Midbrain (tissue), 1 donor: ENCODE data around the gene RPAIN.
"Not testable (repeated sequence)": the region's sequence is repeated elsewhere in the genome, so short reads cannot be mapped to it uniquely, and the experiment has no call there.

Source experiments
- DNase-seq: peaks from one replicate; lab custom pipeline; 2025; lab: John Stamatoyannopoulos, UW

The RPAIN gene

DNA sequence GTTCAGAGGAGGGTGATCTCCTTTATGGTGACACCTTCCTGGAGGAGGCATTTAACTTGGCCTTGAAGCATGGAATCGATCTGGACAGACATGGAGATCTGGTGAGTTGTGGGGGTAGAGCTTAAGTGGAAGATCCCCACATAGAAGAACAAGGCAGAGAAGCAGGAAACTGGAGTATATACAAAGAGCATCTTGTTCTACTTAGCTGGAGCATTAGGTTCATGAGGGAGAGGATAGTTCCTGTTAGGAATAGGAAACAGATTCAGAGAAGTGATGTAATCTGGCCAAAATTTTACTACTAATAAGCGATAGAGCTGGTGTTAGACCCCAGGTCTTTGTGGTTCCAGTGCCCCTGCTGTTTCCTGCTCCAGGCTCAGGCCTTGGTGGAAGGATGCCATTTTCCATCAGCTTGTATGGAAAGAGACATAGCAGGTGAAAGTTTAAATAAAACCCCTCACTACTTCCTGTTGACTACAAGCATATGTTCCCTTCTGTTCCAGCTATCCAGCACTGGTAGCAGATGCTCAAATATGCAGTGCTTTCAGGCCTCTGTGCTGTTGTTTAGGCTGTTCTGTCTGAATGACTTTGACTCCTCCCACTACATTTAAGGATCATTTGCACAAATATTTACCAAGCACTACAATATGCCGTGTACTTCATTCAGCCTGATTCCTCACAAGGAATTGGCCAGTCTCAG, 9.4 kb downstream of the RPAIN start:
- no peak for DNase-seq

DNA sequence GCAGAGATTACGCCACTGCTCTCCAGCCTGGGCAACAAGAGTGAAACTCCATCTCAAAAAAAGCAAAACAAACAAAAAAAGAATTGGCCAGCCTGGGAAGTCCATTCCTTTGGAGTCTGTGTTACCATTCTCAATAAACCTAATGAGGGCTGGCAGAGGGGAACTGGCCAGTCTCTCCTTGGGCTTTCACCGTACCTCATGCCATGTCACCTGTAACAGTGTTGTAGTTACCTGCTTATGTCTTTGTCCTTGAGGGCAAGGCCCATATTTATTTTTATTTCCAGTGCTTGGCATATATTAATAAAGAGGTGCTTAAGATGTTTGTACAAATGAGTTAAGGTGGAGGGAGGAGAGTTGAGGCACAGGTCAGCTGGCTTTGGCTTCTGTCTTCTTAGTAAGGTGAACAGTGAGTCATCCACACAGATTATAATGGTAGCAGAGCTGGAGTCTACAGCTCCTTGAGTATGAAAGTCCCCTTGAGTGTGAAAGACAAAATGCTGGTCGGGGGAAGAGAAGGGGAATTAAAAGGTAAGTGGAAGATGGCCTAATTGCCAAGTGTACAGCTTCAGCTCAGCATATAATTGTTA, 10.5 kb downstream of the RPAIN start:
- DNase-seq: no peak

DNA sequence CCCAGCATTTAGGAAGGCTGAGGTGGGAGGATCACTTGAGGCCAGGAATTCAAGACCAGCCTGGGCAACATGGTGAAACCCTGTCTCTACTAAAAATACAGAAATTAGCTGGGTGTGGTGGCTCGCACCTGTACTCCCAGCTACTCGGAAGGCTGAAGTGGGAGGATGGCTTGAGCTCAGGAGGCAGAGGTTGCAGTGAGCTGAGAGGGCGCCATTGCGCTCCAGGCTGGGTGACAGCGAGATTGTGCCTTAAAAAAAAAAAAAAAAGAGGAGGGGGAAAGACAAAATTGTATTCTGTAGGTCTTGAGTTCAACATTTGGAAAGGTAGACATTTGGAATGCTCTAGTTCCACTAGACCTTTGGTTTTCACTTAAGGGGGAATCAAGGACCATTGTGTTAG, 11.3 kb downstream of the RPAIN start:
- not testable (repeated sequence) for DNase-seq

DNA sequence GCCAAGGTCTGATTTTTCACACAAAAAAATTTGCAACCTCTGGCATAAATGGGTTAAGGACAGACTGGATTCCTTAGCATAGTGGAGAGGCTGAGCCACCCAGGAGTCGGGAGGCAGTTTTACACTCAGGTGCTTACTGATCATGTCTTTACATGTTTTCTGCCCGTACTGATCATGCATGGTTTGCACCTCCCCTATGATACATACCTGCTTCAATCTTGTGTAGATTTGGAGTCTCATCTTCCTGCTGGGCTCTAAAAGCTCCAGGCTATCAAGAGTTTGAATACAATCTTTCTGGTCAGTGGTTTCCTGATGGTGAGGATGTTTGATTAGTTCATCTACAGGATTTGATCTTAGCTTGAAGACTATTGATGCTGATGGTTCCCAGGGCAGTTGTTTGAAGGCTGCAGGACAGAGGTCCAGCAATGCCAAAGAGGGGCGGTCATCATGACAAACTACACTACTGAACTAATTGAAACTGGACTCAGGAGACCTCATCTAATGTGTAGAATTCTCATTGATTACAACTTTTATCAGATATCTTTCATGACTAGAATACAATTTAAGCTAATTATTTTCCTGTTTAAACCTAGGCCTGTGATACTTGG, 12.1 kb downstream of the RPAIN start:
- no peak for DNase-seq

DNA sequence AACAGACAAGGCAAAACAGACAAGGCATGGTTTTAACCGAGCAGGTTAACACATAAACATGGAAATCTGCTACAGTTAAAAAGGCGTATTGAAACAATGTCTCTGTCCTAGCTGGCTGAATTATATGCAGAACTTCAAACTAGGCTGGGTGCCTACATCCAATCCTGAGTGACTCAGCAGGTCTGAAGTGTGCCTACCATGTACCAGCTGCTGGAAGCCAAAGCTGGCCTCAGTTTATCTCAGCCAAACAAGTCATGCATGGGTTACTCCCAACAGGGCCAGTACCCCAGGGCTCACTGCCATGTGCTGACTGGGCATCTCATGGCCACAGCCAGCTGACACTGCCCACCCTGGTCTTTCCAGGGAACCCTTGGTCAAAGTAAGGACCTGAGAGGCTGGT, 15.0 kb downstream of the RPAIN start:
- DNase-seq: no peak

DNA sequence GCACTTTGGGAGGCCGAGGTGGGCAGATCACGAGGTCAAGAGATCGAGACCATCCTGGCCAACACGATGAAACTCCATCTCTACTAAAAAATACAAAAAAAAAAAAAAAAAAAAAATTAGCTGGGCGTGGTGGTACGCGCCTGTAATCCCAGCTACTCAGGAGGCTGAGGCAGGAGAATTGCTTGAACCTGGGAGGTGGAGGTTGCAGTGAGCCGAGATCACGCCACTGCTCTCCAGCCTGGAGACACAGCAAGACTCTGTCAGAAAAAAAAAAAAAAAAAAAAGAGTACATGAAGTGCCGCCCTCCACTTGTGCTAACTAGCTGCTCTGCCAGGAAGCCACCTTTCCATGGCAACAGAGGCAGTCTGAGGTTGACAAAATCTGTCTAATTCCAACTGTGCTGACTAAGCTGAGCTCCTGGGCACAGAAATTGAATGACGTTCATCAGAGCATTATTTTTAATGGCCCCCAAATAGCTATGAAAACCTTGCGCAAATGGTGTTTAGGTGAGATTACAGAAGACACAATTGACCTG, 15.9 kb downstream of the RPAIN start:
- peak; percentile 46 for DNase-seq

DNA sequence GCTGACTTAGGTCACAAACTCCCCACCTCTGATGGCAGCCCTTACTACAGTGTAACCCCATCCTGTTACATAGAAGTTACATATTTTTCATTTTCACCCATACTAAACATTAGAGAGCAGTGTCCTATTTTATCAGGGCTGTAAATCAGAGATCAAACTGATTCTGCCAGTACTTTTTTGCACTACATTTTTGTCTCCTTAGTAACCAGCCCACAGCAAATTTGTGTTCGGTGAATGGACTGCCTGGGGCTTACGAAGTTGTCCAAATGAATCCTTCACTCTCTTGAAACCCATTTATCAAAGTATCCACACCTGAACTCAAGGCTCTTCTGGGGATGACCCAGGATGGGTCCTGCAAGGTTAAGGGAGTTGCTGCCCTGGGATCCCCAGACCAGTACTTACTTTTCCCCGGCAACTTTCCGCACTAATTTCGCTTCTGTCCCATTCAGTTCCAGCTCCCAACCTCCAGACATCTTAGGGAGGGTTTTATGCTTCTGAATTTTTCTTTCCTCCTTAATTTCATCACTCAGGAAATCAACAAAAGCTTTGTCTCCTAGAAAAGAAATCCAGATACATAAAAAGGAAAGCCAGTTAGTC, 17.8 kb downstream of the RPAIN start:
- no peak for DNase-seq

DNA sequence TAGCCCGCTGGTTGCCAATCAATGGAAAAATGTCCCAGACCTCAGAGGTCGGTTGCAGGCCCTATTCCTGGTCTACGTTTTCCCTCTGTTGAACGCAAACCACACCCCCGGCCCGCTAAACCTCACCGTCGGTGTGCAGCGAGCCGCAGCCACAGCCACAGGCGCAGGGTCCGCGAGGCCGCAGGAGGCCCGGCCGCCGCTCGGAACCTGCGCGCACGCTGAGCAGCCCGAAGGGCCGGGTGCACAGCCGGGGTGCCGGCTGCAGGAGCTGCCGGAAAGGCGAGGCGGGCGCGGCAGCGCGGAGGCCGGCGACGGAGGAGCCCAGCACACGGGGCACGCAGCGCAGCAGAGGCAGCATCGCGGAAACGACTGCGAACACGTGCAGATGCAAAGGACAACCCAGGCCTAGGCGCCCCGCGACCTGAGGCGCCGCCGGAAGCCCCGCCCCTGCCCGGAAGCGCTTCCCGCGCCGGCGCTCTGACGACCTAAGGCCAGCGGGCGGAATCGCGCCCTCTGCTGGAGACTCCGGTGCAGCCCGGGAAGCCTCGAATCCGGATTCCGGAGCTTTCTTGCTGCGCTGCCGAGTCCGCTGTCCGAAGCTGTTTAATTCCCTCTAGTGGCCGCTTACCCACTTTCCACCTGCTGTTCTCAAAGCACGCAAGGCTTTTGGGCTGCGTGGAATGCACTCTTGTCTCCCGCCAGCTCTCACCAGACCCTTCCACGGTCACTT, 18.9 kb downstream of the RPAIN start, which contains the start of gene C1QBP:
C1QBP (minus strand) TSS at position 440 of the 730 bp plus-strand sequence; CDS start at position 358, 82 bp downstream.
- peak; percentile 96 for DNase-seq

DNA sequence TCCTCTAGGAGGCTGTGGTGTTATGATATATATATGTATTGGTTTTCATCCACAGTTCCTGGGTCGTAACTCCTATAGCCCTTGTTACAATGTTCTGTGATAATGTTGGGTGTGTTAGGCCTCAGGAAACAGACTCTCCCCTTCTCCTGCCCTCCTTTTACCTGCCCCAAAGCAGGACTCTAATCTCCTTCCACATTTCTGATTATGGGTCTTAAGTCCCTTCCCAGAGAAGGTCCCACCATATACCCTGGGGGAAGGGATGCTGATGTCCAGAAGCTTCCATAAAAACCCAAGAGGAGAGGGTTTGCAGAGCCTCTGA, 19.4 kb downstream of the RPAIN start:
- no peak for DNase-seq

DNA sequence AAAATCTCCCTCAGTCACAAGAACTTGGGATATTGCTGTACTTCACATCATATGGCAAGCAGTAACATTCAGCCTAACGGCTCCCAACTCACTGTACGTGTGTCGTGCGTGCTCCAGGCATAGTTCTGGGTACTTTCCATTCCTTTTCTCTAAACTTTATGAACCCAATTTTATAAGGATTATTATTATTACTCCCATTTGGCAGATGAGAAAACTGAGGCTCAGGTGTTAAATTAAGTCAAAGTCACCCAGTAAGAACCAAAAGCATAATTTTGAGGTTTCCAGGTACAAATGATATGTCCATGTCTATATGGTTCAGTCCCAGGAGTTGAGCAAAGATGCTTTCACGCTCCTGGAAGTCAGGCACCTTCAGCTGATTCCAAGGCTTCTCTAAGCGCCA, 23.7 kb downstream of the RPAIN start:
- no peak for DNase-seq

DNA sequence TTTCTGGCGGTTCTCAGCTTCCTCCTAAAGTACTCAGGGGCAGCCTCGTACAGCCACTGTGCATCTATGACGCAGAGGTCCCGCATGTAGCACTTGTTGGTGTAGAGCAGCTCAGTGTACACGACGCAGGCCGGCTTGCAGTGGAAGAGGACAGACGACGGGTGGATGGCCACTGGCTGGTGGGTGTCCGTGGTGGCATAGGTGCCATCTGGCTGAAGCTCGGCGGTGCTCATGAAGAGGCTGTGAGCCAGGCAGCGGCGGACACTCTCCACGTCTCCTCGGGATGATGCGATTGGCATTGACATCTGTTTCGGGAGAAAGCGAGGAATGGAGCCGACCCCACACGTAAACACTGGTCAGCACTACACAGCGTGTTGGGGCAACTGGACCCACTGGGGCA, 24.2 kb downstream of the RPAIN start:
- no peak for DNase-seq

DNA sequence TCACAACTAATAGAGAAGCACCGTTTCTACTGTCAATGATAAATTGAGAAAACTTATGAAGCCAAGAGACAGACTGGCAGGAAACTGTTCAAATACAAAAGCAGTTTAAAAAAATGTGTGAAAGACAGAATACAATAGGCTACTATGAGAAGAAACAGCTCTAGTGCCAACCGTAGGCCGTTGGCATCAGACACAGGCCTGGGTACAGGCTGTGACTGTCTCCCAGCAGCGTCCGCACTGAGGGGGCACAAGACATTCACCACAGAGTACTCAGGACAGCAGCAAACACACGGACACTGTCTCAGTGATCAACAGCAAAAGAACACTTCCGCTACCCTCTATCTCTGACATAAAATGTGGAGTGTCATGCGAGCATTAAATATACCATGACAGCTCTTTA, 26.8 kb downstream of the RPAIN start:
- peak; percentile 91 for DNase-seq

DNA sequence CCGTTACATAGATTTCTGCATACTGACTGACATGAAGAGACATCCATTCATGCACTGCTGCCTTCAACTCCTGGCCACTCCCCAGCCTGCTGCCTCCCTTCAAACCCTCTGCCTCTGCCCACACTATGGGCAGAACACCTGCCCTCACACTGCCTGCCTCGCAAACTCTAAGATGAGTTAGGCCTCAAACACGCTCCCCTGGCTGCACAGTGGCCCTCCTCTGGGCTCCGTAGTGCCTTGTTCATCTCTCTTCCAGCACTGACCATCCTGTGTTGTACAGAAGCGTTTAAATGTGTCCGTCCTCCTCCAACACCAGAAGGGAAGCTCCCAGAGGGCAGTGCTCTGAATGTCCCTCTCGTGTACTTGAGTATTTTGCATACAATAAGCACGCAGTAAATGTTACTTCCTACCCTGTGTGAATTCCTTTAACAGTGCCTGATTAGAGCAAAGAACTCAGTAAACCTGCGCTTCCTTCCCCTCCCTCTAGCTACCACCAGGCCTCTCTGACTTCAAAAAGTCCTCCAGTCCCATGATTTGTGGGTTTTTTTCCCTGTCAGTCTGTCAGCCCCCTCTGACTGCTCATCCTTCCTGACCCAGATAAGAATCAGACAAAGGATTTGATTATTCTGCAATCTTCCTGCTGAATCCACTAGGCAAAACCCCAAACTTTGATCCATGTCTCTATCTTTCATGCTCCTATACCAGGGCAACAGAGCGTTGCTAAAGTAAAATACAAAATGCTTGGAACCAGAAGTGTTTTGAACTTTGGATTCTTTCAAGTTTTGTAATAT, 44.9 kb downstream of the RPAIN start:
- DNase-seq: no peak

DNA sequence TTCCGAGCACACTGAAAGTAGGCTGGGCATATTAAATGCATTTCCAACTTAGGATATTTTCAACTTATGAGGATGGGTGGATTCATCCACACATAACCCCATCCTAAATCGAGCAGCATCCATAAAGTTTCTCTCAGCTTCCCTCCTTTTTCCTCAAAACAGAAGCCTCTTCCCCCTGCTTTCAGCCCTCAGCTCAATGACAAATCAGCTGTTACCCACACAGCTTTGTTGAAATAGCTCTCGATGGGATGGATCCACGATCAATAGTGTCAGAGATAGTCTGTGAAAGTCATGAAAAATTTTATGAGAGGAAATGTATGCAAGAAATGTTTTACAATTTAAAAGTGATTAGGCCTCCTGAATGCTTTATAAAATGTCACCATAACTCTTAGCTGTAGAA, 46.3 kb downstream of the RPAIN start:
- no peak for DNase-seq

DNA sequence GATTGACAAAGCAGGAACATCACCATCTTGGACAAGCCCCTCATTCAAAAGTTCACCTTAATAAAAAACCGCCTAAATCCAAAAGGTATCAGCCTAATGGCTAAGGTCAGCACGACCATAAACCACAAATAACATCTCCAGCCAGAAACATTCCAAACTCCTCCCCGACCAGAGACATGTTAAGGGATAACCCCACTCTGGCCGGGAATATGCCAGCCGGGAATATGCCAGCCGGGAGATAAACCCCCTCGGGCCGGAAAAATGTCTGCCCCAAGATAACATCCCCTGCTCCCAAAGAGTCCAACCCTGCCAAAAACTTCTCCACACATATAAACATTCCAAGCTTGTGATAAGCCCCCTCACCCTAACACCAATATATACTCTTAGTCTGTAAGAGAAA, 47.4 kb downstream of the RPAIN start:
- DNase-seq: no peak

DNA sequence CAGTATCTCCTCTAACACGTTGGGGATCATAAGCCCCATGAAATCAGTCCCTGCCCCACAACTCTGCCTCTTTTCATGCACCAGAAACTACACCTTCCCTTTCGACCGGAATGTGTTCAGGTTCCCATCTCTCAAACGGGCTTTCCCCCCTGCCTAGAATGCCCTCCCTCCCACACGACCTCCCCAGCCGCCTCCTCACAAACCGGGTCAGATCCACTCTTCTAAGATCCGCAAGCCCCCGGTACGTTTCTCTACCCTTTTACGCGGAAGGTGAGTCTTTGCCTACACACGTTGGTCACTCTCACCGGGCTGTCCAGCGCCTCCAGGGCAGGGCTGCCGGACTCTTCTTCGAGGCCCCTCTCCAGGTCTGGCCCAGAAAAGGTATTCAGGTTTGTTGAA, 48.1 kb downstream of the RPAIN start:
- DNase-seq: no peak

DNA sequence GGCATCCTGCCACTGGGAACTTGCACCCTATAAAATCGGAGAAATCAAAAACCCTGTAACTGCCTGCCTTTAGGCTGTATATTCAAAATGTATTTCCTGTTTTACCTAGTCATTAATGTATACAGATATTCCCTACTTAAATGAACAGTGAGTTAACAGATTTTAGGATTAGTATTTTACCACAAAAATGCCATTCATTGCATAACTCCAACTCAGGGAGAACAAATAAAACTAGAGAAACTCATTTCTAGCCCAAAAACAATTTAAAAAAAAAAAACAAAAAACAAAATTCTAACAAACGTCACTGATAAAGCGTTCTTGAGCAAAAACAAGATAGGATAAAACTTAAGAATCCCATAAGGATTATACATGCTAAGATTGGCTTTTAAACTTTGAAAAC, 52.5 kb downstream of the RPAIN start:
- DNase-seq: no peak

DNA sequence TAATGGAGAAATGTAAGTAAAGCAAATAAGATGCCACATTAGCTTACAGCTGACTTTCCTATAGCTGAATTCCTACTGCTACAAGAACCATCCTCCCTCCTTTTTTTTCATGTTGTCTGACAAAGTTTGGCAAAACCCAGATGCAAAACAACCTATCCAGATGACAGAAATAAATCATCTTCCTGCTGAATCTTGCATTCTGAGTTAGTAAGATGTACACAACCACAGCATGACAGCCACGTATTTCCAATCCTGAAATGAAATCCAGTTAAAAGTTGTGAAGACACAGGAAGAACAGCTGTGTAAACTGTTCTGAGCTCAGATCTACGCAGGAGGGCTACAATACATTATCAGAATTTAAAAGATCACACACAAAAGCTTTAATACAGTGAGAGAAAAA, 53.9 kb downstream of the RPAIN start:
- no peak for DNase-seq

DNA sequence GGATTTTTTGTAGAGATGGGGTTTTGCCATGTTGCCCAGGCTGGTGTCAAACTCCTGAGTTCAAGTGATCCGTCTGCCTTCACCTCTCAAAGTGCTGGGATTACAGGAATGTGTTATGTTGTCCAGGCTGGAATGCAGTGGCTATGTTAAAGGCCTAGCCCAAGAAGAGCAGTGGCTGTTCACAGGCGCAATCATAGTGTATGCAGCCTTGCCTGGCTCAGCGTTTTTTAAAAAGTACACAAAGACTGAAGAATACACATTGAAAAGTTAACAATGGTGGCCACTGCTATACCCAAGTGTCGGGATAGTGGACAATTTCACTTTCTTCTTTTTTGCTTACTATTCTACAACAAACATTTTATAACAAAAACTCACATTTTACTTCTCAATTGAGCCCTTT, 59.0 kb downstream of the RPAIN start:
- DNase-seq: no peak

DNA sequence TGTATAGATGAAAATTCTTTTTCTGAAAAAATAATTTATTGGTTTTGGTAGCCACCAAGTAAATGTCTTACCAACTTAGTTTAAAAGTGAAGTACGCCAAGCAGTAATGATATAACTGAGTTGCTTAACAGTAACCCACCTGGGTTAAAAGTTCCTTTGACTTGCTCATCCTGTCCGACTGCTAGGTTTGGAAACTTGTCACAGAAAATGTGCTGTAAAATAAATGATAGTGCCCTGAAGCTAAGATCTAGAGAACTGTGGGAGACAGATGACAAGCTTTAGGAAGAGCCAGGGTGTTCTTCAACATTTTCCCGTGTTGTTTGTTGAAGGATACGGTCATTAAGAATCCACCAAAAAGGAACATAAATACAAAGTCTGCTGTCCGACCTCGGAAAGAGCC, 61.0 kb downstream of the RPAIN start:
- no peak for DNase-seq

DNA sequence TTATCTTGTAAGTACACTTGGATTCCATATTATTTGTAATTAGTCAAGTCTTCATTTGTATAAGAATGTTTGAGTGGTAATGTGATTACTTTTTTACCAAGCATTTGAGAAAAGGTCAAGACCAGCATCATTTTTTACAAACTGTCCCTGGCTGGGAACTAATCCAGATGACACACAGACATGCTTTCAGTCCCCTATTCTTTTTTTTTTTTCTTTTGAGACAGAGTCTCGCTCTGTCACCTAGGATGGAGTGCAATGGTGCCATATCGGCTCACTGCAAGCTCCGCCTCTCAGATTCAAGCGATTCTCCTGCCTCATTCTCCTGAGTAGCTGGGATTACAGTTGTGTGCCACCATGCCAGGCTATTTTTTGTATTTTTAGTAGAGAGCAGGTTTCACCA, 61.5 kb downstream of the RPAIN start:
- DNase-seq: no peak
